ENCODE results near the gene APBB3.

GRCh38 chr5:140594169-140594568, 29.8 kb upstream of the APBB3 start:
- TF ChIP-seq ZFP3 (CRISPR knock-in tag; IDR thresholded peaks at IDR 0.05) (no peak), TSHZ2 (CRISPR knock-in tag; IDR thresholded peaks at IDR 0.05) (no peak), SNAI2 (CRISPR knock-in tag; IDR thresholded peaks at IDR 0.05) (no peak), TOX (CRISPR knock-in tag; IDR thresholded peaks at IDR 0.05; ENCODE audit: borderline replicate concordance) (no peak), CREB5 (CRISPR knock-in tag; IDR thresholded peaks at IDR 0.05; ENCODE audit: low read depth) (no peak), PATZ1 (CRISPR knock-in tag; IDR thresholded peaks at IDR 0.05; ENCODE audit: borderline replicate concordance) (no peak), ZNF8 (CRISPR knock-in tag; IDR thresholded peaks at IDR 0.05) (no peak), ARNTL (CRISPR knock-in tag; IDR thresholded peaks at IDR 0.05; ENCODE audit: borderline replicate concordance, low read depth) (no peak), CSRNP3 (CRISPR knock-in tag; IDR thresholded peaks at IDR 0.05) (no peak)

Data from SK-N-SH treated with all-trans-retinoic acid at 6 μM for 48 hours (cell line).